Common myeloid progenitor, CD34-positive (primary cell): Measurements from ENCODE around the gene STIMATE.

Experiments used
- CTCF ChIA-PET: fragments of 350-600 bp; sonication (Branson Sonifier 250); formaldehyde crosslinking; loops from one replicate; lab custom pipeline; 2021; ENCODE audit warnings: antibody characterized with exemption; lab: Charles Lee
- POLR2A ChIA-PET: fragments of 350-600 bp; sonication (Branson Sonifier 250); formaldehyde crosslinking; loops from one replicate; lab custom pipeline; 2021; ENCODE audit warnings: antibody characterized with exemption; lab: Charles Lee
- DNase-seq, 3 donors: peaks; one replicate each; pipeline versions ENCODE4 v3.0.0 to v3.0.0-alpha.2; 2013
- H3K27ac ChIP-seq, 2 experiments: 1 replicate in 1 of 2; 2 replicates in 1 of 2; pipeline ENCODE4 v1.7.0; 2013; ENCODE audit warnings: inconsistent platforms in 2 of 2, low read length in 2 of 2, mild to moderate bottlenecking in 2 of 2, low read depth in 1 of 2, moderate library complexity in 1 of 2; ENCODE audit not compliant: severe bottlenecking in 2 of 2, insufficient read depth in 1 of 2, poor library complexity in 1 of 2
- H3K27me3 ChIP-seq, 5 experiments: replicated peaks in 2 of 5; 1 replicate in 3 of 5; 2 replicates in 2 of 5; pipeline versions ENCODE4 v1.6.1 to v1.7.0; 2013; ENCODE audit warnings: low read length in 4 of 5, mild to moderate bottlenecking in 2 of 5, moderate library complexity in 2 of 5, inconsistent platforms in 1 of 5; ENCODE audit not compliant: insufficient read depth in 5 of 5, control insufficient read depth in 4 of 5
- H3K36me3 ChIP-seq, 4 experiments: 1 replicate in 2 of 4; 2 replicates in 2 of 4; pipeline versions ENCODE4 v1.6.1 to v1.7.0; 2013; ENCODE audit warnings: low read length in 3 of 4, control low read depth in 1 of 4, mild to moderate bottlenecking in 1 of 4; ENCODE audit not compliant: control insufficient read depth in 4 of 4, insufficient read depth in 4 of 4
- H3K4me1 ChIP-seq, 4 experiments: 1 replicate in 3 of 4; 2 replicates in 1 of 4; pipeline versions ENCODE4 v1.6.1 to v1.7.1; 2013; ENCODE audit warnings: low read length in 3 of 4, mild to moderate bottlenecking in 3 of 4, control low read depth in 1 of 4, inconsistent platforms in 1 of 4, moderate library complexity in 1 of 4; ENCODE audit not compliant: control insufficient read depth in 4 of 4, insufficient read depth in 4 of 4; ENCODE audit errors: control extremely low read depth in 1 of 4
- H3K4me3 ChIP-seq, 7 experiments: 1 replicate in 4 of 7; 2 replicates in 3 of 7; pipeline versions ENCODE4 v1.5.1 to v1.7.0; 2013; ENCODE audit warnings: mild to moderate bottlenecking in 7 of 7, low read length in 6 of 7, moderate library complexity in 6 of 7, inconsistent platforms in 2 of 7, low read depth in 2 of 7, control low read depth in 1 of 7; ENCODE audit not compliant: insufficient read depth in 4 of 7, control insufficient read depth in 1 of 7; ENCODE audit errors: extremely low read depth in 1 of 7
- H3K9me3 ChIP-seq, 5 experiments: 1 replicate in 4 of 5; 2 replicates in 1 of 5; pipeline versions ENCODE4 v1.6.1 to v1.7.1; 2013; ENCODE audit warnings: low read length in 4 of 5, mild to moderate bottlenecking in 2 of 5, inconsistent platforms in 1 of 5, low read depth in 1 of 5, moderate library complexity in 1 of 5; ENCODE audit not compliant: control insufficient read depth in 4 of 5, insufficient read depth in 2 of 5; ENCODE audit errors: control extremely low read depth in 1 of 5
- whole genome bisulfite sequencing: methylation state at CpG from one replicate; pipeline ENCODE4 v1.1.5; 2013; ENCODE audit not compliant: insufficient coverage; 5-methylcytosine and 5-hydroxymethylcytosine counted together

Gene STIMATE

DNA sequence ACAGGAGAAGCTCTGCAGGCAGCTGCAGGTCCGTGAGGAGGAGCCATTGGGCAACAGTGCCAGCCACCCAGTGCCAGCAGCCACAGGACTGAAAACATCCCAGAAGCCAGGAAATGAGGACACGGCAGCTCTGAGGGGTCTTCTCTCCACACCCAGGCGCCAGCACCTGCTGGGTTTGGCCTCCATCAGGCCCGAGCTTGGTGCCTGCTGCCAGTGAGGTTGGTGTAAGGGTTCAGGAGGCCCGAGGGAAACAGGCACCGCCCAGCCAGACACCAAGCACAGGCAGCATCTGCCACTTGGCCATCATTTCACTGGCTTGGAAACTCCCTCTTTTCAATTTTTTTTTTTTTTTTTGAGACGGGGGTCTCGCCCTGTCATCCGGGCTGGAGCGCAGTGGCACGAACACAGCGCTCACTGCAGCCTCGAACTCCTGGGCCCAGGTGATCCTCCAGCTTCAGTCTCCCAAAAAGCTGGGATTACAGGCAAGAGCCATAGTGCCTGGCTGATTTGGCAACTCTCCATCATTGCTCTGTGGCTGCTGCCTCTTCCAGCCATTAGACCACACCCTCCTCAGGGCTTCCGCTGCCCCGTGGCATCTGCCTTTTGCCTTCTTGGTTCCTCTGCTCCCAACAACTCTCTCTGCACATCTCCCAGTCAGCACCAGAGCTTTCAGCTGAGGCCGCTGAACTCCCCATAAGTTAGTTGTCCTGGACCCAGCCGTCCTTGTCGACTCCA lies 104.2 kb downstream of the STIMATE start:
- ChIA-PET POLR2A (no interaction called here), CTCF (interaction anchor here (0.7 to 1.6 kb wide), 2 partner anchors 10 to 19 kb away, joined by 3 to 5 read pairs; no protein-coding TSS in a partner anchor)
- Histone ChIP-seq H3K27me3 (no peaks in the 10 kb centered on the region), H3K27ac (no peak overlapping the region), H3K4me3 (no peak overlapping the region), H3K36me3 (no peaks in the 10 kb centered on the region), H3K4me1 (no peaks in the 10 kb centered on the region), H3K9me3 (no peaks in the 10 kb centered on the region)
- DNase-seq, result no peak
- WGBS, result 86% methylated on average over 13 of the region's 18 CpGs

DNA sequence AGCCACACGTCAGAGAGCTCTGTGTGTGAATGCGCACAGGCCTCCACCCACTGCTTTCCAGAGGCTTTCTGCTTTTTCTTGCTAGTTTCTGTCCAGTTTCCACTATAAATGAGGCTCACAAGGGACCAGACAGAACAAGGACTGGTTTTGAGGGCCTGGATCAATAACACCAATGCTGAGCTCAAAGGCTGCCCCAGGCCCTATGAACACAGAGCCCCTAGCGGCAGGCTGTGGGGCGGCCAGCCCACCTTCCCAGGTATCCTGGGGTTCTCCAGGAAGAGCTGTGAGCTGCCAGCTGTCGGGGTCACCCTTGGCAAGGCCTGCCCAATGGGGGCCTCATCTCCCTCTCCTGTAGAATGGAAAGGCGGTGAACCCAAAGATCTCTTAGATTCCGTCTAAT lies 104.9 kb downstream of the STIMATE start:
- Histone ChIP-seq H3K4me3 (no peak overlapping the region), H3K36me3 (no peaks in the 10 kb centered on the region), H3K27me3 (no peaks in the 10 kb centered on the region), H3K27ac (no peak overlapping the region), H3K9me3 (no peaks in the 10 kb centered on the region), H3K4me1 (no peaks in the 10 kb centered on the region)
- no peak for DNase-seq
- CTCF ChIA-PET, result interaction anchor here (0.5 to 1.6 kb wide), 3 partner anchors 9 to 101 kb away, joined by 3 to 5 read pairs (median 3); no protein-coding TSS in a partner anchor
- WGBS, result 100% methylated on average over 7 of the region's 7 CpGs
- POLR2A ChIA-PET, result no interaction called here

DNA sequence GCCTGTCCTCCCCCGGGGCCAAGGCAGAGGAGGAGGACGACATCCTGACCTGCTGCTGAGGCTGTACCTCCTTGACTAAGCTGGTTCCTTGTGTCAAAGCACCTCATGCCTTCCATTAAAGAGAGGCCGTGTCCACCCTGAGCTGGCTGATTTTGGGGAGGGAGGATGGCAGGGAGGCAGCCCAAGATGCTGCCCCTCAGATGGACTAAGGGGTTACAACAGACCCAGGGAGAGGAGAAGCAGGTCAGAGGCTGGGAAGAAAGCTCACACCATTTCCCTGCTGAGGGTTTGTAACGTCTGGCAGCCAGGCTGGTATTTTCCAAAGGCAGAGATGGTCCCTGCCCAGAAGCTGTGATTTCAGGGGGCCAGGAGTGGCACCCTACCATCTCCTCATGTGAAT lies 105.4 kb downstream of the STIMATE start:
- POLR2A ChIA-PET, result no interaction called here
- 98% methylated on average over 4 of the region's 4 CpGs for WGBS
- Histone ChIP-seq H3K4me1 (no peaks in the 10 kb centered on the region), H3K9me3 (no peaks in the 10 kb centered on the region), H3K27me3 (no peaks in the 10 kb centered on the region), H3K4me3 (no peak overlapping the region), H3K27ac (no peak overlapping the region), H3K36me3 (no peaks in the 10 kb centered on the region)
- CTCF ChIA-PET, result interaction anchor here (0.5 to 1.6 kb wide), 4 partner anchors 18 to 101 kb away, joined by 3 to 5 read pairs (median 3); no protein-coding TSS in a partner anchor
- DNase-seq, result no peak

GRCh38 chr3:52791366-52791765 lies 106.0 kb downstream of the STIMATE start:
- WGBS, result 91% methylated on average over 11 of the region's 12 CpGs
- H3K27me3 ChIP-seq, result no peaks in the 10 kb centered on the region
- H3K9me3 ChIP-seq, result no peaks in the 10 kb centered on the region
- POLR2A ChIA-PET, result no interaction called here
- no peak overlapping the region for H3K27ac ChIP-seq
- CTCF ChIA-PET, result interaction anchor here (0.5 to 1.6 kb wide), 5 partner anchors 8 to 49 kb away, joined by 3 to 6 read pairs (median 3); no protein-coding TSS in a partner anchor
- no peak for DNase-seq
- no peaks in the 10 kb centered on the region for H3K36me3 ChIP-seq
- H3K4me1 ChIP-seq, result no peaks in the 10 kb centered on the region
- H3K4me3 ChIP-seq, result no peak overlapping the region

GRCh38 chr3:52790741-52791140 lies 106.6 kb downstream of the STIMATE start:
- Histone ChIP-seq H3K36me3 (no peaks in the 10 kb centered on the region), H3K27me3 (no peaks in the 10 kb centered on the region), H3K4me3 (no peak overlapping the region), H3K27ac (no peak overlapping the region), H3K9me3 (no peaks in the 10 kb centered on the region), H3K4me1 (no peaks in the 10 kb centered on the region)
- POLR2A ChIA-PET, result no interaction called here
- CTCF ChIA-PET, result interaction anchor here (0.5 to 1.4 kb wide), 4 partner anchors 9 to 50 kb away, joined by 3 to 6 read pairs (median 3); no protein-coding TSS in a partner anchor
- 97% methylated on average over 8 of the region's 13 CpGs for WGBS
- DNase-seq, result no peak

GRCh38 chr3:52790337-52790736 lies 107.0 kb downstream of the STIMATE start:
- POLR2A ChIA-PET, result no interaction called here
- Histone ChIP-seq H3K9me3 (no peaks in the 10 kb centered on the region), H3K36me3 (no peaks in the 10 kb centered on the region), H3K4me3 (no peak overlapping the region), H3K27me3 (no peaks in the 10 kb centered on the region), H3K4me1 (no peaks in the 10 kb centered on the region), H3K27ac (no peak overlapping the region)
- WGBS, result 96% methylated on average over 6 of the region's 7 CpGs
- no peak for DNase-seq
- CTCF ChIA-PET, result interaction anchor here (0.8 to 1.4 kb wide), 3 partner anchors 9 to 30 kb away, joined by 3 to 6 read pairs (median 3); no protein-coding TSS in a partner anchor

DNA sequence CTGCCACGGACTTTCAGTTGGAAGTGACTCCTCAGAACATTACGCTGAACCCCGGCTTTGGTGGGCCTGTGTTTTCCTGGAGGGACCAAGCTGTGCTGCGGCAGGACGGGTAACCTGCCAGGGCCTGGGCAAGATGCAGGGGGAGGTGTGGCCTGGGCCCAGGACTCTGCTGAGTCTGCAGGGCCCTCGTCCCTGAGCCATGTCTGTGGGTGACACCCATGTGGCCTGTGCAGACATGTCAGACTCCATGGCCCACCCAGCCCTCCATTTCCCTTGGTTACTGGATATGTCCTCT lies 107.7 kb downstream of the STIMATE start:
- no peak for DNase-seq
- Histone ChIP-seq H3K9me3 (no peaks in the 10 kb centered on the region), H3K36me3 (no peaks in the 10 kb centered on the region), H3K27me3 (no peaks in the 10 kb centered on the region), H3K27ac (no peak overlapping the region), H3K4me3 (no peak overlapping the region), H3K4me1 (no peaks in the 10 kb centered on the region)
- 97% methylated on average over 4 of the region's 6 CpGs for WGBS
- ChIA-PET CTCF (interaction anchor here (1.2 kb wide), 1 partner anchor 26 kb away, joined by 3 read pairs; no protein-coding TSS in a partner anchor), POLR2A (no interaction called here)
